ENCODE data around the gene SPTB.

The SPTB gene

GRCh38 chr14:64867182-64867581 is 12.5 kb downstream of the SPTB start:
- TF ChIP-seq CTCF (IDR thresholded peaks at IDR 0.05; ENCODE audit: low read depth, low read length), result no peak
- DNase-seq (ENCODE audit: low read depth in 2 of 2), result no peak
- no peak overlapping the region for H3K4me3 ChIP-seq (replicated peaks in 1 of 2; ENCODE audit: low read depth in 2 of 2, low read length in 2 of 2)

GRCh38 chr14:64865992-64866391 is 13.7 kb downstream of the SPTB start:
- H3K4me3 ChIP-seq (replicated peaks in 1 of 2; ENCODE audit: low read depth in 2 of 2, low read length in 2 of 2), result no peak overlapping the region
- no peak for DNase-seq (ENCODE audit: low read depth in 2 of 2)
- TF ChIP-seq CTCF (IDR thresholded peaks at IDR 0.05; ENCODE audit: low read depth, low read length), result no peak

- H3K4me3 ChIP-seq (replicated peaks in 1 of 2; ENCODE audit: low read depth in 2 of 2, low read length in 2 of 2), result no peak overlapping the region
- no peak for DNase-seq (ENCODE audit: low read depth in 2 of 2)
- TF ChIP-seq CTCF (IDR thresholded peaks at IDR 0.05; ENCODE audit: low read depth, low read length), result no peak
Measured at GRCh38 chr14:64865109-64865508, 14.6 kb downstream of the SPTB start.

- no peak overlapping the region for H3K4me3 ChIP-seq (replicated peaks in 1 of 2; ENCODE audit: low read depth in 2 of 2, low read length in 2 of 2)
- no peak for DNase-seq (ENCODE audit: low read depth in 2 of 2)
- no peak for TF ChIP-seq CTCF (IDR thresholded peaks at IDR 0.05; ENCODE audit: low read depth, low read length)
Measured at GRCh38 chr14:64864258-64864657, 15.4 kb downstream of the SPTB start.

- H3K4me3 ChIP-seq (replicated peaks in 1 of 2; ENCODE audit: low read depth in 2 of 2, low read length in 2 of 2), result no peak overlapping the region
- no peak for TF ChIP-seq CTCF (IDR thresholded peaks at IDR 0.05; ENCODE audit: low read depth, low read length)
Measured at GRCh38 chr14:64861916-64862315, 17.8 kb downstream of the SPTB start.

GRCh38 chr14:64860039-64860438 is 19.7 kb downstream of the SPTB start:
- no peak for DNase-seq (ENCODE audit: low read depth in 2 of 2)
- H3K4me3 ChIP-seq (replicated peaks in 1 of 2; ENCODE audit: low read depth in 2 of 2, low read length in 2 of 2), result no peak overlapping the region
- TF ChIP-seq CTCF (IDR thresholded peaks at IDR 0.05; ENCODE audit: low read depth, low read length), result no peak

More at GRCh38 chr14:64861916-64862315, 17.8 kb downstream of the SPTB start:
- DNase-seq (ENCODE audit: low read depth in 2 of 2), result no peak

GRCh38 chr14:64857979-64858744 is 21.5 kb downstream of the SPTB start:
- no peak for DNase-seq (ENCODE audit: low read depth in 2 of 2)
- no peak for TF ChIP-seq CTCF (IDR thresholded peaks at IDR 0.05; ENCODE audit: low read depth, low read length)
- H3K4me3 ChIP-seq (replicated peaks in 1 of 2; ENCODE audit: low read depth in 2 of 2, low read length in 2 of 2), result no peak overlapping the region
